SK-N-MC (cell line): Measurements from ENCODE around the gene IL11RA.

ENCODE experiments used
- DNase-seq: peaks from one replicate; pipeline ENCODE4 v3.0.0-alpha.2; 2011; ENCODE audit warnings: low read depth, low spot score
- H3K27ac ChIP-seq: fragments of 200-600 bp; sonication (generic); 2 replicates; pipeline ENCODE4 v1.5.1; 2016; ENCODE audit warnings: mixed run types
- H3K36me3 ChIP-seq: fragments of 200-600 bp; sonication (generic); 2 replicates; pipeline ENCODE4 v1.6.1; 2017; ENCODE audit warnings: antibody characterized with exemption, low read length, mixed read lengths; ENCODE audit not compliant: insufficient read depth
- H3K4me3 ChIP-seq: fragments of 200-600 bp; sonication (generic); 2 replicates; pipeline ENCODE4 v1.5.1; 2016
- H3K9ac ChIP-seq: fragments of 200-600 bp; sonication (generic); 2 replicates; pipeline ENCODE4 v1.8.0; 2017; ENCODE audit warnings: mixed run types, mixed read lengths; ENCODE audit not compliant: insufficient read length
- H3K9me3 ChIP-seq: fragments of 200-600 bp; sonication (generic); 2 replicates; pipeline ENCODE4 v1.6.1; 2017; ENCODE audit warnings: low read depth, mild to moderate bottlenecking, antibody characterized with exemption, low read length, moderate library complexity, mixed read lengths
- EZH2 ChIP-seq: fragments of 200-600 bp; sonication (generic); IDR thresholded peaks from one replicate; pipeline ENCODE4 v1.6.1; 2017; ENCODE audit warnings: antibody characterized with exemption
- FOXP2 ChIP-seq: optimal IDR thresholded peaks from 2 replicates; pipeline ENCODE3; 2011; ENCODE audit warnings: mild to moderate bottlenecking, moderate library complexity; ENCODE audit not compliant: insufficient read depth; ENCODE audit errors: extremely low read length, control extremely low read depth
- POLR2AphosphoS5 ChIP-seq: IDR thresholded peaks from 2 replicates; pipeline ENCODE4 v1.6.1; 2012; ENCODE audit warnings: mild to moderate bottlenecking, low read depth, low read length, borderline replicate concordance

The IL11RA gene

DNA sequence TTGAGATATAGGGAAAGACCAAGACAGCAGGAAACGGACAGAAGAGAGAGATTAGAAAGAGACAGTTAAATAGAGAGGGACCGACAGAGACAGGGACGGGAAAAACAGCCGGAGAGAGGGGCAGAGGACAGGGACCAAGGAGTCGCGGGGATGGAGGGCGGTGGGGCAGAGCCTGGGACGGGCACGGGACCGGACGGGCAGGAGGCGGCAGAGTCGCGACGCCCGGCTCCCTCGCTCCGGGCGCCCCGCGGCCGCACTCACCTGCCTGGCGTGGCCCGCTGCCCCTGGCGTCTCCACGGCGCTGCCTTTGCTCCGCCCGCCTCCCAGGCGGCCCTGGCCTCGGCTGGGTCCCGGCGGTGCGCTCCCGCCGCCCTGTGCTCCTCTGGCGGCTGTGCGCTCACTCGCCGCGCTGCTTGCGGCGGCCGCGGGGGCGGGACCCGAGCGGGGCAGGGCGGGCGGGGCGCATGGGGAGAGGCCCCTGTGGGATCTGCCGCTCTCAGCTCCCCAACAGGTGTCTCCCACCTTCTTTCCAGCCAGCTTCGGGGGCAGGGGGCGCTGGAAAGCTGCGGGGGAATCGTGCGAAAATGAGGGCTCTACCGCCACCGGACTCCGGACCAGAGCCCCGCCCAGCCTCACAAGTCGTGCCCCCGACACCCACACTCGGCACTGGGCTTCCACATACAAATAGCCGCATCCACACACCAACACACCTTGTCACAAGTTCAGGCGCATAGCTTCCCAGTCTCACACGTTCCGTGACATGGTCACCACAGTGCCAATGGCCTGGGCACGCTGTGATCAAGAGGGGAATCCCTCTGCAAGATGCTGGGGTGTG, 23.1 kb upstream of the IL11RA start, which contains the start of gene ARID3C:
ARID3C (minus strand) TSS at position 411 of the 835 bp plus-strand sequence. CDS start 1,052 bp downstream, outside the sequence.
- no peak within 1 kb of the TSS for H3K9ac ChIP-seq
- TF ChIP-seq EZH2 (no peak), FOXP2 (no peak), POLR2AphosphoS5 (no peak)
- no peak within 1 kb of the TSS for H3K27ac ChIP-seq
- peak within 1 kb of the TSS; percentile 18; the same call in 1 of the 2 replicates for H3K4me3 ChIP-seq
- no peaks in the 10 kb centered on the region for H3K9me3 ChIP-seq
- H3K36me3 ChIP-seq = no peaks in the 10 kb centered on the region
- no peak for DNase-seq

DNA sequence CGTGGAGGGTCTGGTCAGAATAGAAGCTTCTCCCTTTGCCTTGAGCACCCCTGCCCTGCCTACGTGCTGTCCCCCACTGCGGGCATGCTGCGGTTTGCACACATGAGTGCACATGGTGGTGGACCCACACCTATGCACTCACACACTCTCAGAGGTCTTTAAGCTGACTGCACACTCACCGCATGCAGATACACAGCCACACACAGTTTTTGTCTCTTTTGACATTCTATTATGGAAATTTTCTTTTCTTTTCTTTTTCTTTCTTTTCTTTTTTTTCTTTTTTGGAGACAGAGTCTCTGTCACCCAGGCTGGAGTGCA, 22.5 kb upstream of the IL11RA start:
- H3K4me3 ChIP-seq = no peak overlapping the region
- TF ChIP-seq FOXP2 (no peak), EZH2 (no peak), POLR2AphosphoS5 (no peak)
- no peak overlapping the region for H3K9ac ChIP-seq
- H3K36me3 ChIP-seq = no peaks in the 10 kb centered on the region
- no peaks in the 10 kb centered on the region for H3K9me3 ChIP-seq
- DNase-seq = no peak
- no peak overlapping the region for H3K27ac ChIP-seq

DNA sequence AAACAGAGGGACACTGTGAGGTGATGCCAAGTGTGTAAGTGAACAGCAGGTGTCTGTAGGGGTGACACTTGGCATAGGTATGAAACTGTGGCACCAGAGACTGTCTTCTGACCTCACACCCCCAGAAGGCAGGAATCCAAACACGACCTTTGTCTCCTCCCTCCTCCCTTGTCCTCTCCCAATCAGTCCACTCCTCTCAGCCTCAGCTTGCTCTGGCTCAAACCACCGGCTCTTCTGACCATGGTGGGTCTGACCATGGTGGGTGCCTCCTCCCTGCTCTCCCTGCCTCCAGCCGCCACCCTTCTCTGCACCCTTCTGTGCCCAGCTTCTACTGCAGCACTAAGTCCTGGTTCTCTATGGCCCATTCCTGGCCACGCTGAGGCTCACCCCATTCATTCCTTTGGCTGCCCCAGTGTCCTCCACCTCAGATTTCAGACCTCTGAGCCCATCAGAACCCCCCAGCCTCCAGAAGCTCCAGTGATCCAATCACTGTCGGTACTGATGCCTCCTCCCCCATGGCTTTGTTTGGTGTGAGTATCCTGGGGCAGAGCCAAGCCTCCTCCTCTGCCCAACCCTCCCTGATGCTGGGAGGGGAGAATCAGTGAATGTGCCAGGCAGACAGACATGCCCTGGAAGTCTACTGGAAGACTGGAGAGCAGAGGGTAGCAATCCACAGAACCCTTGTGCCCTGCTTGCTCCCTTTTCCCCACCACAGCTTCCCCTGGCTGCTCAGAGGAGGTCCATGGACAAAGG, 21.4 kb upstream of the IL11RA start:
- DNase-seq = no peak
- TF ChIP-seq FOXP2 = no peak
- no peak for TF ChIP-seq EZH2
- no peak for TF ChIP-seq POLR2AphosphoS5
- H3K27ac ChIP-seq = no peak overlapping the region
- H3K4me3 ChIP-seq = no peak overlapping the region
- peaks cover 8% of the 10 kb centered on the region; the same call in 1 of the 2 replicates for H3K36me3 ChIP-seq
- H3K9ac ChIP-seq = no peak overlapping the region
- H3K9me3 ChIP-seq = no peaks in the 10 kb centered on the region

DNA sequence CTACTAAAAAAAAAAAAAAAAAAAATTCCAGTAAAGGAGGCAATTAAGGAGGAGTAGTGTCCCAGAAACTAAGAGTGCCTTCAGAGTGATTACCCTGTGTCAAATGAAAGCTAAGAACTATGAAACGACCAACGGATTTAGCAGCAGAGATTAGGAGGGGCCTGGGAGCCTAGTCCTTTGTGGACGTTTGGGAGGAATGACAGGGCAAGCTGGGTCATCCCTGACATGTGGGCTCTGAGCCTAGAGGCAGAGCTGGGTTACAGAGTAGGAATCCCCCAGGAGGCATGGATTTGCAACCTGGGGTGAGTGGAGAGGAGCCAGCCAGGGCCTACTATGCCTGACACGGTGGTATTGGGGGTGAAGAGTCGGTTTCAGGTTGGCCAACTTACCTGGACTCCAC, 18.8 kb upstream of the IL11RA start:
- TF ChIP-seq EZH2 (no peak), POLR2AphosphoS5 (no peak), FOXP2 (no peak)
- Histone ChIP-seq H3K9ac (no peak overlapping the region), H3K36me3 (peaks cover 13% of the 10 kb centered on the region; the same call in 1 of the 2 replicates), H3K27ac (no peak overlapping the region), H3K9me3 (no peaks in the 10 kb centered on the region), H3K4me3 (no peak overlapping the region)
- no peak for DNase-seq

- TF ChIP-seq FOXP2 (no peak), EZH2 (no peak), POLR2AphosphoS5 (peak; percentile 68)
- no peak overlapping the region for H3K9ac ChIP-seq
Observed at GRCh38 chr9:34633851-34634550, 18.0 kb upstream of the IL11RA start.

GRCh38 chr9:34634551-34635248, 17.3 kb upstream of the IL11RA start:
- DNase-seq = no peak
- H3K36me3 ChIP-seq = peaks cover 13% of the 10 kb centered on the region; the same call in 1 of the 2 replicates
- peak; percentile 57; the same call in 1 of the 2 replicates for TF ChIP-seq POLR2AphosphoS5
- no peak for TF ChIP-seq FOXP2
- no peak for TF ChIP-seq EZH2
- no peak overlapping the region for H3K27ac ChIP-seq
- no peak overlapping the region for H3K4me3 ChIP-seq
- no peak overlapping the region for H3K9ac ChIP-seq
- no peaks in the 10 kb centered on the region for H3K9me3 ChIP-seq

More at GRCh38 chr9:34633851-34634550, 18.0 kb upstream of the IL11RA start:
- DNase-seq = no peak
- peaks cover 13% of the 10 kb centered on the region; the same call in 1 of the 2 replicates for H3K36me3 ChIP-seq
- no peak overlapping the region for H3K4me3 ChIP-seq
- H3K27ac ChIP-seq = no peak overlapping the region
- H3K9me3 ChIP-seq = no peaks in the 10 kb centered on the region

DNA sequence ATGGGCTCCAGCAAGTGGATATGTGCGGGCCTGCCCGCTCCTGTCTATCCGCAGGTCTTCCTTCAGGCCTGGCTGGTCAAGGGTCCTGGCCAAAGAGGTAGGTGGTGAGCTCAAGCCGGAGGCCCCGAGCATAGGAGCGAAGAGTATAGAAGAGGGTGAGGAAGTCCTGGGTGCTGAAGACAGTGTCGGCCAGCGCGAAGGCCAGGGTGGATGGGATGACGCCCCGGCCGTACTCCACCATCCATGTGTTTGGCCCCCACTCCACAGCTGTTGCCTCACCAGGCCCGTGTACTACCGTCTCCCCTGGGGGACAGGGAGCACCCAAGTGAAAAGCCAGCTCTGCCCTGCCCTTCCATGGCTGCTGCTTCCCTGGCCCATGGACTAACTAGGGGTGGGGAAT, 16.4 kb upstream of the IL11RA start:
- Histone ChIP-seq H3K36me3 (peaks cover 13% of the 10 kb centered on the region; the same call in 1 of the 2 replicates), H3K9me3 (no peaks in the 10 kb centered on the region), H3K27ac (no peak overlapping the region), H3K9ac (peak overlapping the region; percentile 41), H3K4me3 (peak overlapping the region; percentile 98; the same call in 1 of the 2 replicates)
- TF ChIP-seq POLR2AphosphoS5 (no peak), FOXP2 (no peak), EZH2 (no peak)
- no peak for DNase-seq
